ENCODE data around the gene SLC9A1.

- TF ChIP-seq CTCF (IDR thresholded peaks at IDR 0.05) (no peak), EP300 (IDR thresholded peaks at IDR 0.05) (no peak), POLR2AphosphoS5 (IDR thresholded peaks at IDR 0.05) (no peak), POLR2A (IDR thresholded peaks at IDR 0.05) (no peak)
Measured at GRCh38 chr1:27106561-27107323, 48.2 kb downstream of the SLC9A1 start.
